PFSK-1 (cell line): Measurements from ENCODE around the gene UCKL1.

Source experiments
- FOXP2 ChIP-seq: optimal IDR thresholded peaks from 2 replicates; pipeline ENCODE3; 2011; ENCODE audit warnings: borderline replicate concordance, control low read depth, inconsistent platforms; ENCODE audit not compliant: insufficient read depth; ENCODE audit errors: extremely low read length, extremely low read depth
- POLR2AphosphoS5 ChIP-seq: IDR thresholded peaks from 2 replicates; pipeline ENCODE4 v1.6.1; 2012; ENCODE audit warnings: low read depth, mild to moderate bottlenecking, control low read depth, low read length, moderate library complexity
- REST ChIP-seq, 2 experiments: IDR thresholded peaks; 2 replicates each; pipeline versions ENCODE4 v1.6.1 to v1.8.0; 2011 to 2012; ENCODE audit warnings: low read depth in 2 of 2, low read length in 2 of 2, control low read depth in 1 of 2, inconsistent platforms in 1 of 2, mild to moderate bottlenecking in 1 of 2, moderate library complexity in 1 of 2; ENCODE audit not compliant: insufficient read depth in 1 of 2
- SIN3A ChIP-seq: IDR thresholded peaks from 2 replicates; pipeline ENCODE4 v1.6.1; 2012; ENCODE audit warnings: mild to moderate bottlenecking, low read length, moderate library complexity, borderline replicate concordance; ENCODE audit not compliant: insufficient read depth
- TAF1 ChIP-seq: IDR thresholded peaks from 2 replicates; pipeline ENCODE4 v1.6.1; 2012; ENCODE audit warnings: low read length, control low read depth, borderline replicate concordance; ENCODE audit not compliant: insufficient read depth

The UCKL1 gene

GRCh38 chr20:63942250-63942951 is 13.8 kb downstream of the UCKL1 start:
- TF ChIP-seq FOXP2 (no peak), TAF1 (no peak), SIN3A (peak; percentile 19; the same call in 1 of the 2 replicates), POLR2AphosphoS5 (no peak)

DNA sequence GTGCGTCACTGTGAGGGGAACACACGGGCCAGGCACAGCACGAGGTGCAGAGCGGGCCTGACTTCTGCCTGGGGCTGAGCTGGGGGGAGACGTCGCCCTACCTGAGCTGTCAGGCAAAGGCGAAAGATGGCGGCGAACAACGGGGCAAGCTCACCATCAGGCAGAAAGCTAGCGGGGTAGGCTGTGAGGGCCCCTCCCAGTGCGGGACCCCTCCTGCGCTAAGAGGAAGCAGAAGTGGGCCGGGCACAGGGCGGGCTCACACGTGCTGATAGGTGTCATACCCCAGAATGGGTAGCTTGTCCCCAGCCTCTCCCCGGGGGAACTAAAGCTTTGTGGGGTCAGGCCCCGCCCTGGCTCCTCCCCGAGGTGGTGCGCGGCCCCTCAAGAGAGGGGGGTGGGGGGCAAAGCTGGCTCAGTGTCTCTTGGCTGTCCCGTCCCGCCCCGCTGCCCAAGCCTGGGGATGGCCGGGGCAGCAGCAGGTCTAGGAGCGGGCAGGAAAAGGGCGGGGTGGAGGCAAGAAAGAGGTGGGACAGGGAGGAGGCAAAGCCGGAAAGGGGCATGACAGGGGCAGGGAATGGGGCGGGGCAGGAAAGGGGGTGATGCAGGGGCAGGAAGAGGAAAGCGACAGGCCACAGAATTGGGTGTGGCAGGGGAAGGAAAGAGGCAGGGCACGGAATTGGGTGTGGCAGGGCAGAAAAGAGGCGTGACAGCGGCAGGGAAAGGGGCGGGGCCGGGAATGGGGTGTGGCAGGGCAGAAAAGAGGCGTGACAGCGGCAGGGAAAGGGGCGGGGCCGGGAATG is 14.7 kb downstream of the UCKL1 start:
- no peak; the same call in 1 of the 2 replicates for TF ChIP-seq POLR2AphosphoS5
- no peak for TF ChIP-seq REST (IDR thresholded peaks at IDR 0.05; ENCODE audit: insufficient read depth in 1 of 2, low read depth in 2 of 2, low read length in 2 of 2)
- peak; percentile 77 for TF ChIP-seq FOXP2
- TF ChIP-seq TAF1: no peak

DNA sequence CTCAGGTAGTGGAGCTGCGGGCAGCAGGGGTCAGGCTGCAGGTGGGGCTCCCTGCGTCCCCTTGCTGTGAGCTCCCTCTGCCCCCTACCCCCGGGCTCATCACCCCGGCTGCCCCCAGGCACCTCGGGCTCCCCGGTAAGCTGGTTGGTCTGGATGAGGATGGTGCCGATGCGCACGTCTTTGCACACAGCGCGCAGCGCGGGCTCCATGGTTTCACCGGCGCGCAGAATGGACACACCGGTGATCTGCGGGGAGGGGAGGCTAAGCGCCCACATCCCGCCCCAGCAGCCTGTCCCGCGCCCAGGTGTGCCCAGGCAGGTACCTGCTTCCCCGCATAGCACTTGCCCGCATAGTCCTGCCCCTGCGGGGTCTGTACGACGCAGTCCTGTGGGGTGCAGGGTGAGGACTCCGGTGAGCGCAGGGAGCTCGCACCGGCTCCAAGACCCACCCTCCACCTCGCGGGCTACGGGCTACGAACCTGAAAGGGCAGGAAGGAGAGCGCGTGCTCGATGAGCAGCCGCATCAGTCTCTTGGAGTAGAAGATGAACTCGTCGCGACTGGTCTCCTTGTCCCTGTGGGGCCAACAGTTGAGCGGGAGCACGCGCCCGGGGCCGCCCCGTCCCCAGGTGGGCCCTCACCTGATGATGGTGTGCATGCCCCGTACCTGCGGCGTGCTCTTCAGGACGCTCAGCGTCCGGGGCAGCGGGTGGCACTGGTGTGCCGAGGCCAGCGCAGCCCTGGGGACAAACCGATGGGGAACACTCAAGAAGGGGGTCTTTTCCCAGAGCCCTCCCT is 15.5 kb downstream of the UCKL1 start:
- TF ChIP-seq SIN3A (no peak), REST (IDR thresholded peaks at IDR 0.05; ENCODE audit: insufficient read depth in 1 of 2, low read depth in 2 of 2, low read length in 2 of 2) (no peak), POLR2AphosphoS5 (no peak), TAF1 (no peak), FOXP2 (no peak)

- TF ChIP-seq FOXP2 (no peak), SIN3A (no peak), TAF1 (no peak), POLR2AphosphoS5 (no peak), REST (IDR thresholded peaks at IDR 0.05; ENCODE audit: insufficient read depth in 1 of 2, low read depth in 2 of 2, low read length in 2 of 2) (no peak)
These were observed 16.1 kb downstream of the UCKL1 start for GRCh38 chr20:63940071-63940471.
